ENCODE data around the gene RNF112.
"Not testable (repeated sequence)": the region's sequence is repeated elsewhere in the genome, so short reads cannot be mapped to it uniquely, and the experiment has no call there.

RNF112 gene

GRCh38 chr17:19456016-19456927, 45.2 kb downstream of the RNF112 start:
- no peak for DNase-seq

- no peak for DNase-seq
These were observed 46.0 kb downstream of the RNF112 start for GRCh38 chr17:19457046-19457445.

GRCh38 chr17:19457830-19458271, 46.8 kb downstream of the RNF112 start:
- no peak for DNase-seq

GRCh38 chr17:19458481-19458880, 47.4 kb downstream of the RNF112 start:
- DNase-seq = not testable (repeated sequence)

GRCh38 chr17:19459018-19459655, 48.1 kb downstream of the RNF112 start:
- DNase-seq = not testable (repeated sequence)

GRCh38 chr17:19460700-19461099, 49.7 kb downstream of the RNF112 start:
- DNase-seq = no peak

GRCh38 chr17:19461116-19461515, 50.1 kb downstream of the RNF112 start:
- no peak for DNase-seq

- DNase-seq = no peak
These were observed 50.6 kb downstream of the RNF112 start for GRCh38 chr17:19461681-19462080.

- not testable (repeated sequence) for DNase-seq
These were observed 51.5 kb downstream of the RNF112 start for GRCh38 chr17:19462456-19463035.

- DNase-seq = peak; percentile 16
These were observed 53.3 kb downstream of the RNF112 start for GRCh38 chr17:19464031-19465026.

All from fibroblast of skin of right biceps (primary cell).